Measurements from ENCODE around the gene FSTL4.

GRCh38 chr5:133227082-133227481 is 385.3 kb downstream of the FSTL4 start:
- TF ChIP-seq MAZ (IDR thresholded peaks at IDR 0.05; ENCODE audit: borderline replicate concordance, low read depth, low read length) = no peak
- no peak for TF ChIP-seq CTCF (conservative IDR thresholded peaks at IDR 0.05; ENCODE audit: low read depth, low read length)
- no peak for TF ChIP-seq RAD21 (IDR thresholded peaks at IDR 0.05; ENCODE audit: low read length)
- no peak for TF ChIP-seq MXI1 (IDR thresholded peaks at IDR 0.05; ENCODE audit: borderline replicate concordance, low read depth, low read length)
- TF ChIP-seq RFX5 (IDR thresholded peaks at IDR 0.05; ENCODE audit: low read depth, low read length) = no peak
- no peak for TF ChIP-seq BHLHE40 (IDR thresholded peaks at IDR 0.05; ENCODE audit: low read depth, low read length)
- no peak for TF ChIP-seq POLR2A (IDR thresholded peaks at IDR 0.05; ENCODE audit: low read depth, low read length)
- no peak for TF ChIP-seq ELK1 (IDR thresholded peaks at IDR 0.05; ENCODE audit: borderline replicate concordance, low read depth, low read length)
- TF ChIP-seq CEBPB (IDR thresholded peaks at IDR 0.05; ENCODE audit: low read depth, low read length) = no peak
- no peak for TF ChIP-seq NFE2L2 (IDR thresholded peaks at IDR 0.05; ENCODE audit: low read depth, low read length)
- TF ChIP-seq USF2 (IDR thresholded peaks at IDR 0.05; ENCODE audit: low read depth, low read length) = no peak

Data from IMR-90 (cell line).